SK-N-SH (cell line): Measurements from ENCODE around the gene ARHGEF10L. TPM values are rescaled to one million over a fixed set of nuclear protein-coding genes. Genes with fewer than 3 reads are reported as not detected.

Experiments
- CTCF ChIA-PET: fragments of 300-600, 350-600 bp; formaldehyde crosslinking; extraction: SDS; loops from one replicate; lab custom pipeline; 2021; lab: Yijun Ruan, JAX
- POLR2A ChIA-PET: fragments of 350-600 bp; sonication (Branson Sonifier 250); formaldehyde crosslinking; extraction: SDS; loops from one replicate; lab custom pipeline; 2020; ENCODE audit warnings: antibody characterized with exemption, inconsistent platforms; lab: Yijun Ruan, JAX
- DNase-seq: peaks from one replicate; pipeline ENCODE4 v3.0.0; 2012
- H2AFZ ChIP-seq: fragments of 200-600 bp; sonication (generic); 2 replicates; pipeline ENCODE4 v1.8.1; 2016; ENCODE audit warnings: antibody characterized with exemption, mild to moderate bottlenecking, low read depth
- H3F3A ChIP-seq: fragments of 200-600 bp; sonication (generic); replicated peaks from 2 replicates; pipeline ENCODE3; 2016; ENCODE audit warnings: antibody characterized with exemption, mild to moderate bottlenecking; ENCODE audit not compliant: insufficient read depth
- H3K27ac ChIP-seq, 2 experiments: fragments of 200-500 bp in 1 of 2; fragments of 200-600 bp in 1 of 2; sonication (Bioruptor generic) in 1 of 2; sonication (generic), shearing (Covaris generic) in 1 of 2; 2 replicates each; pipeline versions ENCODE4 v1.5.1 to v1.6.1; 2014 to 2016; ENCODE audit warnings: low read depth in 2 of 2, inconsistent platforms in 1 of 2, low read length in 1 of 2, mild to moderate bottlenecking in 1 of 2, mixed read lengths in 1 of 2
- H3K27me3 ChIP-seq: fragments of 200-600 bp; sonication (generic), shearing (Covaris generic); 2 replicates; pipeline ENCODE4 v1.6.1; 2016; ENCODE audit warnings: mixed run types; ENCODE audit not compliant: insufficient read depth
- H3K36me3 ChIP-seq, 2 experiments: fragments of 200-500 bp in 1 of 2; fragments of 200-600 bp in 1 of 2; sonication (Bioruptor generic) in 1 of 2; sonication (generic) in 1 of 2; replicated peaks in 1 of 2; 2 replicates each; pipeline versions ENCODE3 to v1.5.1; 2014 to 2016; ENCODE audit warnings: low read length in 1 of 2, mild to moderate bottlenecking in 1 of 2; ENCODE audit not compliant: insufficient read depth in 2 of 2, control insufficient read depth in 1 of 2
- H3K4me1 ChIP-seq, 2 experiments: fragments of 200-500 bp in 1 of 2; fragments of 200-600 bp in 1 of 2; sonication (Bioruptor generic) in 1 of 2; sonication (generic), shearing (Covaris generic) in 1 of 2; 2 replicates each; pipeline versions ENCODE4 v1.5.1 to v1.6.1; 2014 to 2016; ENCODE audit warnings: low read depth in 1 of 2, low read length in 1 of 2, mixed run types in 1 of 2; ENCODE audit not compliant: insufficient read depth in 2 of 2, control insufficient read depth in 1 of 2
- H3K4me2 ChIP-seq: fragments of 200-600 bp; sonication (generic), shearing (Covaris generic); 2 replicates; pipeline ENCODE4 v1.6.1; 2017; ENCODE audit warnings: mixed run types
- H3K4me3 ChIP-seq, 2 experiments: fragments of 200-500 bp in 1 of 2; fragments of 200-600 bp in 1 of 2; sonication (Bioruptor generic) in 1 of 2; sonication (generic), shearing (Covaris generic) in 1 of 2; 2 replicates each; pipeline versions ENCODE4 v1.5.1 to v1.8.1; 2014 to 2016; ENCODE audit warnings: low read depth in 2 of 2, inconsistent platforms in 1 of 2, low read length in 1 of 2, mild to moderate bottlenecking in 1 of 2, mixed read lengths in 1 of 2, moderate library complexity in 1 of 2
- H3K79me2 ChIP-seq: fragments of 200-600 bp; sonication (generic); 2 replicates; pipeline ENCODE4 v1.8.1; 2017; ENCODE audit warnings: mild to moderate bottlenecking; ENCODE audit not compliant: insufficient read depth
- H3K9ac ChIP-seq: fragments of 200-600 bp; sonication (generic); 2 replicates; pipeline ENCODE4 v1.6.1; 2017; ENCODE audit warnings: mixed run types
- H3K9me2 ChIP-seq: fragments of 200-600 bp; sonication (generic); 2 replicates; pipeline ENCODE4 v1.6.1; 2017; ENCODE audit warnings: mixed run types
- H3K9me3 ChIP-seq: fragments of 200-600 bp; sonication (generic); 2 replicates; pipeline ENCODE4 v1.6.1; 2017; ENCODE audit warnings: mixed run types, mild to moderate bottlenecking, moderate library complexity
- H4K20me1 ChIP-seq: fragments of 200-600 bp; sonication (generic); 2 replicates; pipeline ENCODE4 v1.6.1; 2017; ENCODE audit warnings: mild to moderate bottlenecking, mixed run types; ENCODE audit not compliant: insufficient read depth
- CTCF ChIP-seq: fragments of 200-600 bp; sonication (generic); IDR thresholded peaks from 2 replicates; pipeline ENCODE4 v1.6.1; 2017; ENCODE audit warnings: antibody characterized with exemption, mild to moderate bottlenecking, moderate library complexity
- ELF1 ChIP-seq: IDR thresholded peaks from 2 replicates; pipeline ENCODE4 v1.4.0; 2012
- FOXM1 ChIP-seq: IDR thresholded peaks from 2 replicates; pipeline ENCODE4 v1.4.0; 2012; ENCODE audit warnings: low read depth, mild to moderate bottlenecking
- GABPA ChIP-seq: IDR thresholded peaks from 2 replicates; pipeline ENCODE4 v1.4.0; 2012; ENCODE audit warnings: low read depth, mild to moderate bottlenecking
- IRF3 ChIP-seq: fragments of 150-350 bp; IDR thresholded peaks from 2 replicates; pipeline ENCODE4 v1.6.1; 2016; ENCODE audit warnings: mild to moderate bottlenecking, low read depth, low read length
- MEF2A ChIP-seq: IDR thresholded peaks from 2 replicates; pipeline ENCODE4 v1.4.0; 2012; ENCODE audit warnings: low read depth, borderline replicate concordance
- MXI1 ChIP-seq: IDR thresholded peaks from 2 replicates; pipeline ENCODE4 v1.6.1; 2012; ENCODE audit warnings: mild to moderate bottlenecking, low read depth, low read length, improper control_type of control experiment
- PBX3 ChIP-seq: IDR thresholded peaks from 2 replicates; pipeline ENCODE4; 2012
- POLR2AphosphoS5 ChIP-seq: IDR thresholded peaks from 2 replicates; pipeline ENCODE4 v1.6.1; 2012; ENCODE audit warnings: low read depth, low read length
- REST ChIP-seq: IDR thresholded peaks from 2 replicates; pipeline ENCODE4 v1.6.1; 2012; ENCODE audit warnings: mild to moderate bottlenecking, low read depth, low read length, moderate library complexity
- RFX5 ChIP-seq: IDR thresholded peaks from 2 replicates; pipeline ENCODE4 v1.6.1; 2012; ENCODE audit warnings: mild to moderate bottlenecking, improper control_type of control experiment, low read length
- RXRA ChIP-seq: IDR thresholded peaks from 2 replicates; pipeline ENCODE4 v1.4.0; 2012; ENCODE audit warnings: low read depth, mild to moderate bottlenecking, borderline replicate concordance
- USF1 ChIP-seq: IDR thresholded peaks from 2 replicates; pipeline ENCODE4 v1.4.0; 2012; ENCODE audit warnings: low read depth, borderline replicate concordance
- YY1 ChIP-seq: IDR thresholded peaks from 2 replicates; pipeline ENCODE4 v1.4.0; 2012; ENCODE audit warnings: low read depth, mild to moderate bottlenecking
- ZBTB33 ChIP-seq: IDR thresholded peaks from 2 replicates; pipeline ENCODE4 v1.4.0; 2012; ENCODE audit warnings: low read depth, borderline replicate concordance
- WGBS: methylation state at CpG from one replicate; pipeline ENCODE4 v1.1.6; 2017; ENCODE audit warnings: low lambda C conversion rate; 5-methylcytosine and 5-hydroxymethylcytosine counted together
- polyA plus RNA-seq, 3 experiments: library from polyadenylated mRNA; depleted of rRNA; stranded (reverse); fragments of >200 nt; gene quantifications; 2 replicates each; pipeline ENCODE4 v1.2.3, GENCODE V29; 2012

Gene ARHGEF10L
- polyA plus RNA-seq, 1 of the 3 experiments (the other 2 are of a cell fraction): 12.5 TPM

GRCh38 chr1:17544776-17545350, 5.4 kb downstream of the ARHGEF10L start:
- Histone ChIP-seq H3K36me3 (no peaks in the 10 kb centered on the region), H4K20me1 (peaks cover 9% of the 10 kb centered on the region), H3K4me1 (peaks cover 15 to 32% of the 10 kb centered on the region in 2 experiments; a peak in 3 of 4 replicates), H3K4me3 (no peak overlapping the region), H3K9ac (no peak overlapping the region), H3K27me3 (no peaks in the 10 kb centered on the region), H3F3A (peaks cover 14% of the 10 kb centered on the region), H3K9me3 (no peaks in the 10 kb centered on the region), H3K79me2 (peaks cover 98% of the 10 kb centered on the region), H3K27ac (peak overlapping the region in 1 of 2 experiments; percentile 60; a peak in 2 of 4 replicates), H3K4me2 (peak overlapping the region; percentile 57), H3K9me2 (no peaks in the 10 kb centered on the region), H2AFZ (no peak overlapping the region)
- ChIA-PET POLR2A (no interaction called here), CTCF (interaction anchor here (1.9 kb wide), 1 partner anchor 62 kb away, joined by 5 read pairs; no protein-coding TSS in a partner anchor)
- DNase-seq: no peak
- 77% methylated on average over 6 of the region's 6 CpGs for WGBS
- TF ChIP-seq MXI1: no peak
- TF ChIP-seq USF1: no peak
- no peak for TF ChIP-seq REST
- no peak for TF ChIP-seq MEF2A
- TF ChIP-seq RXRA: no peak
- TF ChIP-seq IRF3: no peak
- no peak for TF ChIP-seq ZBTB33
- TF ChIP-seq RFX5: no peak
- no peak for TF ChIP-seq YY1
- no peak for TF ChIP-seq ELF1
- no peak for TF ChIP-seq PBX3
- no peak for TF ChIP-seq GABPA
- TF ChIP-seq CTCF: no peak
- TF ChIP-seq FOXM1: no peak
- no peak for TF ChIP-seq POLR2AphosphoS5
